Measurements from ENCODE around the gene PRR4.

GRCh38 chr12:10853776-10854175 is 4.5 kb upstream of the PRR4 start:
- TF ChIP-seq, protein P1, sequence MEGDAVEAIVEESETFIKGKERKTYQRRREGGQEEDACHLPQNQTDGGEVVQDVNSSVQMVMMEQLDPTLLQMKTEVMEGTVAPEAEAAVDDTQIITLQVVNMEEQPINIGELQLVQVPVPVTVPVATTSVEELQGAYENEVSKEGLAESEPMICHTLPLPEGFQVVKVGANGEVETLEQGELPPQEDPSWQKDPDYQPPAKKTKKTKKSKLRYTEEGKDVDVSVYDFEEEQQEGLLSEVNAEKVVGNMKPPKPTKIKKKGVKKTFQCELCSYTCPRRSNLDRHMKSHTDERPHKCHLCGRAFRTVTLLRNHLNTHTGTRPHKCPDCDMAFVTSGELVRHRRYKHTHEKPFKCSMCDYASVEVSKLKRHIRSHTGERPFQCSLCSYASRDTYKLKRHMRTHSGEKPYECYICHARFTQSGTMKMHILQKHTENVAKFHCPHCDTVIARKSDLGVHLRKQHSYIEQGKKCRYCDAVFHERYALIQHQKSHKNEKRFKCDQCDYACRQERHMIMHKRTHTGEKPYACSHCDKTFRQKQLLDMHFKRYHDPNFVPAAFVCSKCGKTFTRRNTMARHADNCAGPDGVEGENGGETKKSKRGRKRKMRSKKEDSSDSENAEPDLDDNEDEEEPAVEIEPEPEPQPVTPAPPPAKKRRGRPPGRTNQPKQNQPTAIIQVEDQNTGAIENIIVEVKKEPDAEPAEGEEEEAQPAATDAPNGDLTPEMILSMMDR (conservative IDR thresholded peaks at IDR 0.05): no peak
- TF ChIP-seq EZH2 (IDR thresholded peaks at IDR 0.05; ENCODE audit: low read depth): no peak

All from PC-9 (cell line).